GM12892 (cell line): ENCODE results near the gene MRPL38.

Experiments
- POLR2A ChIP-seq: IDR thresholded peaks from 2 replicates; pipeline ENCODE4 v1.6.1; 2011; ENCODE audit warnings: low read depth, low read length, control low read depth
- POLR2AphosphoS5 ChIP-seq: IDR thresholded peaks from 2 replicates; pipeline ENCODE4 v1.6.1; 2011; ENCODE audit warnings: low read depth, low read length, control low read depth
- TAF1 ChIP-seq: IDR thresholded peaks from 2 replicates; pipeline ENCODE4 v1.6.1; 2011; ENCODE audit warnings: low read depth, mild to moderate bottlenecking, control low read depth, low read length, borderline replicate concordance

- no peak for TF ChIP-seq POLR2A
- TF ChIP-seq POLR2AphosphoS5: no peak
- no peak for TF ChIP-seq TAF1
Observed at GRCh38 chr17:75861927-75862317, 42.8 kb downstream of the MRPL38 start.
